Activated CD8-positive, alpha-beta T cell treated with anti-CD3 and anti-CD28 coated beads, Interleukin-2, amount 10 ng/mL, durations not matched to agents 7 days and 5 days (primary cell): ENCODE data around the gene ATXN3. TPM values are rescaled to one million over a fixed set of nuclear protein-coding genes. Genes with fewer than 3 reads are reported as not detected.
A peak's percentile ranks its signal among the peaks of the same experiment; 100 is the strongest.
"Not testable (repeated sequence)": the region's sequence is repeated elsewhere in the genome, so short reads cannot be mapped to it uniquely, and the experiment has no call there.

ENCODE experiments used
- ATAC-seq: fragments of 150-1000 bp; cut with Tn5 transposase; one replicate; pipeline ENCODE4 v1.10.0; 2021; ENCODE audit warnings: moderate library complexity
- CTCF ChIA-PET: fragments of 350-600 bp; sonication (Branson Sonifier 250); formaldehyde crosslinking; loops from one replicate; lab custom pipeline; 2021; ENCODE audit warnings: antibody characterized with exemption; lab: Charles Lee
- POLR2A ChIA-PET: fragments of 350-600 bp; sonication (Branson Sonifier 250); formaldehyde crosslinking; loops from one replicate; lab custom pipeline; 2021; ENCODE audit warnings: antibody characterized with exemption; lab: Charles Lee
- DNase-seq: peaks from one replicate; pipeline ENCODE4 v3.0.0-alpha.2; 2020
- H3K27ac Mint-ChIP-seq: one replicate; pipeline ENCODE4 v1.8.0; 2021; ENCODE audit warnings: mild to moderate bottlenecking, mixed read lengths
- H3K27me3 Mint-ChIP-seq: one replicate; pipeline ENCODE4 v1.8.0; 2021; ENCODE audit warnings: low read depth, mixed read lengths
- H3K36me3 Mint-ChIP-seq: one replicate; pipeline ENCODE4 v1.8.0; 2021; ENCODE audit warnings: low read depth, mixed read lengths
- H3K4me1 Mint-ChIP-seq: one replicate; pipeline ENCODE4 v1.8.0; 2021; ENCODE audit warnings: low read depth, mixed read lengths
- H3K4me3 Mint-ChIP-seq: one replicate; pipeline ENCODE4 v1.8.0; 2021; ENCODE audit warnings: mild to moderate bottlenecking, mixed read lengths
- H3K9me3 Mint-ChIP-seq: one replicate; pipeline ENCODE4 v1.8.0; 2022; ENCODE audit warnings: mixed read lengths; ENCODE audit not compliant: insufficient read depth
- total RNA-seq, 2 experiments: library from RNA; stranded (reverse); gene quantifications; one replicate each; pipeline ENCODE4 v1.2.3, GENCODE V29; 2021

The ATXN3 gene
- total RNA-seq, 2 experiments from 2014 or later, result 25.8 to 26.0 TPM

- DNase-seq, result no peak
- Mint-ChIP-seq H3K27ac (peak overlapping the region; percentile 30), H3K4me3 (no peak overlapping the region), H3K9me3 (no peaks in the 10 kb centered on the region), H3K36me3 (peaks cover 20% of the 10 kb centered on the region), H3K27me3 (no peaks in the 10 kb centered on the region), H3K4me1 (peaks cover 8% of the 10 kb centered on the region)
- ChIA-PET POLR2A (interaction anchor here (1.2 kb wide), 1 partner anchor 34 kb away, joined by 3 read pairs; no protein-coding TSS in a partner anchor), CTCF (interaction anchor here (0.6 to 1.5 kb wide), 2 partner anchors 19 to 32 kb away, joined by 3 to 8 read pairs; partner anchors contain the start of gene ATXN3)
- ATAC-seq, result no peak
Observed at GRCh38 chr14:92074555-92074954, 31.8 kb downstream of the ATXN3 start.

- Mint-ChIP-seq H3K4me3 (no peak overlapping the region), H3K27me3 (no peaks in the 10 kb centered on the region), H3K9me3 (no peaks in the 10 kb centered on the region), H3K27ac (no peak overlapping the region), H3K36me3 (peaks cover 2% of the 10 kb centered on the region), H3K4me1 (no peaks in the 10 kb centered on the region)
- no peak for DNase-seq
- POLR2A ChIA-PET, result interaction anchor here (0.6 to 1.0 kb wide), 2 partner anchors 18 to 548 kb away, joined by 3 to 4 read pairs; partner anchors contain the start of gene PPP4R3A
- no peak for ATAC-seq
- CTCF ChIA-PET, result interaction anchor here (0.7 to 1.7 kb wide), 2 partner anchors 49 to 61 kb away, joined by 3 to 4 read pairs; no protein-coding TSS in a partner anchor
Observed at GRCh38 chr14:92058006-92058917, 48.1 kb downstream of the ATXN3 start.

- no peaks in the 10 kb centered on the region for H3K27me3 Mint-ChIP-seq
- peaks cover 13% of the 10 kb centered on the region for H3K36me3 Mint-ChIP-seq
- ChIA-PET CTCF (interaction anchor here (0.7 kb wide), 1 partner anchor 11 kb away, joined by 3 read pairs; no protein-coding TSS in a partner anchor), POLR2A (interaction anchor here (1.8 kb wide), 1 partner anchor 9 kb away, joined by 8 read pairs; no protein-coding TSS in a partner anchor)
- peaks cover 4% of the 10 kb centered on the region for H3K9me3 Mint-ChIP-seq
- H3K4me1 Mint-ChIP-seq, result no peaks in the 10 kb centered on the region
- DNase-seq (no peak), ATAC-seq (no peak)
- no peak overlapping the region for H3K27ac Mint-ChIP-seq
- H3K4me3 Mint-ChIP-seq, result no peak overlapping the region
Observed at GRCh38 chr14:92049781-92050180, 56.6 kb downstream of the ATXN3 start.

GRCh38 chr14:92049221-92049620 lies 57.2 kb downstream of the ATXN3 start:
- ATAC-seq, result not testable (repeated sequence)

GRCh38 chr14:92045904-92046303 lies 60.5 kb downstream of the ATXN3 start:
- ATAC-seq, H3K27me3 Mint-ChIP-seq, DNase-seq, H3K4me1 Mint-ChIP-seq, POLR2A ChIA-PET, H3K27ac Mint-ChIP-seq, H3K9me3 Mint-ChIP-seq, H3K4me3 Mint-ChIP-seq, CTCF ChIA-PET: not testable (repeated sequence)
- H3K36me3 Mint-ChIP-seq, result peaks cover 13% of the 10 kb centered on the region

More at GRCh38 chr14:92049221-92049620, 57.2 kb downstream of the ATXN3 start:
- H3K27ac Mint-ChIP-seq, H3K4me1 Mint-ChIP-seq, DNase-seq, H3K4me3 Mint-ChIP-seq, H3K9me3 Mint-ChIP-seq, H3K27me3 Mint-ChIP-seq: not testable (repeated sequence)
- ChIA-PET CTCF (interaction anchor here (0.7 kb wide), 1 partner anchor 11 kb away, joined by 3 read pairs; no protein-coding TSS in a partner anchor), POLR2A (interaction anchor here (1.8 kb wide), 1 partner anchor 9 kb away, joined by 8 read pairs; no protein-coding TSS in a partner anchor)
- H3K36me3 Mint-ChIP-seq, result peaks cover 13% of the 10 kb centered on the region

- CTCF ChIA-PET, result interaction anchor here (4.6 kb wide), 1 partner anchor 65 kb away, joined by 29 read pairs; the partner anchor contains the start of gene ATXN3
- ATAC-seq, H3K9me3 Mint-ChIP-seq, H3K27me3 Mint-ChIP-seq, DNase-seq, POLR2A ChIA-PET: not testable (repeated sequence)
- Mint-ChIP-seq H3K4me1 (peaks cover 30% of the 10 kb centered on the region), H3K4me3 (peak overlapping the region; percentile 33), H3K36me3 (peaks cover 13% of the 10 kb centered on the region), H3K27ac (peak overlapping the region; percentile 37)
Observed at GRCh38 chr14:92041766-92042165, 64.6 kb downstream of the ATXN3 start.

- CTCF ChIA-PET, result interaction anchor here (1.4 to 4.6 kb wide), 2 partner anchors 44 to 65 kb away, joined by 7 to 29 read pairs; partner anchors contain the start of gene ATXN3
- ATAC-seq, result no peak
- no peak for DNase-seq
Observed at GRCh38 chr14:92041203-92041602, 65.2 kb downstream of the ATXN3 start.

GRCh38 chr14:92040431-92041051 lies 65.8 kb downstream of the ATXN3 start:
- peak overlapping the region; percentile 96 for H3K4me3 Mint-ChIP-seq
- ATAC-seq (peak; percentile 24), DNase-seq (peak; percentile 35)
- H3K27me3 Mint-ChIP-seq, result no peaks in the 10 kb centered on the region
- ChIA-PET POLR2A (interaction anchor here (0.6 to 2.4 kb wide), 23 partner anchors 10 to 531 kb away, joined by 3 to 25 read pairs (median 4); partner anchors contain the start of genes ATXN3, CPSF2, NDUFB1 and PPP4R3A), CTCF (interaction anchor here (1.4 to 4.6 kb wide), 2 partner anchors 44 to 66 kb away, joined by 7 to 29 read pairs; partner anchors contain the start of gene ATXN3)
- peaks cover 41% of the 10 kb centered on the region for H3K4me1 Mint-ChIP-seq
- no peaks in the 10 kb centered on the region for H3K9me3 Mint-ChIP-seq
- H3K27ac Mint-ChIP-seq, result peak overlapping the region; percentile 94
- H3K36me3 Mint-ChIP-seq, result peaks cover 15% of the 10 kb centered on the region

More at GRCh38 chr14:92041203-92041602, 65.2 kb downstream of the ATXN3 start:
- Mint-ChIP-seq H3K27me3 (no peaks in the 10 kb centered on the region), H3K27ac (peak overlapping the region; percentile 94), H3K4me1 (peaks cover 36% of the 10 kb centered on the region), H3K36me3 (peaks cover 15% of the 10 kb centered on the region), H3K9me3 (no peaks in the 10 kb centered on the region), H3K4me3 (peak overlapping the region; percentile 96)
- POLR2A ChIA-PET, result interaction anchor here (0.7 to 2.4 kb wide), 6 partner anchors 12 to 433 kb away, joined by 3 to 25 read pairs (median 4); partner anchors contain the start of gene ATXN3

GRCh38 chr14:92039719-92040430 lies 66.5 kb downstream of the ATXN3 start, which contains the start of gene TRIP11:
Gene TRIP11, minus strand, starts transcription at chr14:92040059. Its CDS starts 374 bp downstream, at chr14:92039685.
- CTCF ChIA-PET, result interaction anchor here (0.6 to 4.6 kb wide), 5 partner anchors 43 to 312 kb away, joined by 3 to 29 read pairs (median 7); partner anchors contain the start of genes ATXN3, CPSF2 and NDUFB1
- Mint-ChIP-seq H3K4me1 (peaks cover 41% of the 10 kb centered on the region), H3K9me3 (no peaks in the 10 kb centered on the region), H3K27me3 (no peaks in the 10 kb centered on the region), H3K4me3 (peak within 1 kb of the TSS; percentile 96), H3K27ac (peak within 1 kb of the TSS; percentile 94), H3K36me3 (peaks cover 15% of the 10 kb centered on the region)
- ATAC-seq (peak; percentile 95), DNase-seq (peak; percentile 98)
- POLR2A ChIA-PET, result interaction anchor here (0.6 to 2.4 kb wide), 23 partner anchors 10 to 643 kb away, joined by 3 to 25 read pairs (median 3); partner anchors contain the start of genes ATXN3, CPSF2, NDUFB1 and PPP4R3A

- CTCF ChIA-PET, result interaction anchor here (0.6 to 4.6 kb wide), 4 partner anchors 43 to 312 kb away, joined by 3 to 29 read pairs (median 6); partner anchors contain the start of genes ATXN3, CPSF2 and NDUFB1
- DNase-seq (peak; percentile 38), ATAC-seq (peak; percentile 3)
Observed at GRCh38 chr14:92039063-92039718, 67.2 kb downstream of the ATXN3 start.

More at GRCh38 chr14:92039063-92039718, 67.2 kb downstream of the ATXN3 start:
- peaks cover 41% of the 10 kb centered on the region for H3K4me1 Mint-ChIP-seq
- no peaks in the 10 kb centered on the region for H3K27me3 Mint-ChIP-seq
- POLR2A ChIA-PET, result interaction anchor here (0.6 to 2.4 kb wide), 14 partner anchors 26 to 643 kb away, joined by 3 to 25 read pairs (median 4); partner anchors contain the start of genes ATXN3, CPSF2, NDUFB1 and PPP4R3A
- H3K27ac Mint-ChIP-seq, result peak overlapping the region; percentile 94
- no peaks in the 10 kb centered on the region for H3K9me3 Mint-ChIP-seq
- H3K36me3 Mint-ChIP-seq, result peaks cover 15% of the 10 kb centered on the region
- peak overlapping the region; percentile 96 for H3K4me3 Mint-ChIP-seq
